ENCODE data around the gene NT5C2.

DNA sequence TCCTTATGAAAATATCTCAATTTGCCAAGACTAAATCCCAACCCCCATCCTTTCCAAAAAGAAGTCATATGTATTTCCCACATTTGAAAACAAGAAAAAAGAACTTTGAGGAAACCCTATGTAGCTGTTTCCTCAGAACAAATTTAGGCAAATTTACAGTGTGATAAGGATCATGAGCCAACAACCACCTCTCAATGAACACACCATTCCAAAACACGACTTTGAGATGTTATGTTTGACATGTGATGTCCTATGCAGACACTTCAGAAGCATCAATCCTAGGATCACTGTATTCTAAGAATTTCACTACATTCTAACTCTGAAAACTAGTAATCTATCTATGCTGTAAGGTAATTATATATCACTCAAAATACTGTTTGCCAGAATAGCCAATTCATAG lies 62.2 kb downstream of the NT5C2 start:
- TF ChIP-seq, protein P1, sequence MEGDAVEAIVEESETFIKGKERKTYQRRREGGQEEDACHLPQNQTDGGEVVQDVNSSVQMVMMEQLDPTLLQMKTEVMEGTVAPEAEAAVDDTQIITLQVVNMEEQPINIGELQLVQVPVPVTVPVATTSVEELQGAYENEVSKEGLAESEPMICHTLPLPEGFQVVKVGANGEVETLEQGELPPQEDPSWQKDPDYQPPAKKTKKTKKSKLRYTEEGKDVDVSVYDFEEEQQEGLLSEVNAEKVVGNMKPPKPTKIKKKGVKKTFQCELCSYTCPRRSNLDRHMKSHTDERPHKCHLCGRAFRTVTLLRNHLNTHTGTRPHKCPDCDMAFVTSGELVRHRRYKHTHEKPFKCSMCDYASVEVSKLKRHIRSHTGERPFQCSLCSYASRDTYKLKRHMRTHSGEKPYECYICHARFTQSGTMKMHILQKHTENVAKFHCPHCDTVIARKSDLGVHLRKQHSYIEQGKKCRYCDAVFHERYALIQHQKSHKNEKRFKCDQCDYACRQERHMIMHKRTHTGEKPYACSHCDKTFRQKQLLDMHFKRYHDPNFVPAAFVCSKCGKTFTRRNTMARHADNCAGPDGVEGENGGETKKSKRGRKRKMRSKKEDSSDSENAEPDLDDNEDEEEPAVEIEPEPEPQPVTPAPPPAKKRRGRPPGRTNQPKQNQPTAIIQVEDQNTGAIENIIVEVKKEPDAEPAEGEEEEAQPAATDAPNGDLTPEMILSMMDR (IDR thresholded peaks at IDR 0.05): no peak
- no peak for TF ChIP-seq POLR2A (IDR thresholded peaks at IDR 0.05)

Measured in lower leg skin (tissue), 3 donors.